Stimulated activated CD8-positive, alpha-beta memory T cell treated with anti-CD3 and anti-CD28 coated beads, Interleukin-15, amount 100 ng/mL, for 24 hours (primary cell): ENCODE results near the gene CAD.
A peak's percentile ranks its signal among the peaks of the same experiment; 100 is the strongest.
"Not testable (repeated sequence)": the region's sequence is repeated elsewhere in the genome, so short reads cannot be mapped to it uniquely, and the experiment has no call there.

ENCODE experiments used
- DNase-seq: peaks from one replicate; pipeline ENCODE4 v3.0.0-alpha.2; 2020; ENCODE audit warnings: low read depth

CAD gene

DNA sequence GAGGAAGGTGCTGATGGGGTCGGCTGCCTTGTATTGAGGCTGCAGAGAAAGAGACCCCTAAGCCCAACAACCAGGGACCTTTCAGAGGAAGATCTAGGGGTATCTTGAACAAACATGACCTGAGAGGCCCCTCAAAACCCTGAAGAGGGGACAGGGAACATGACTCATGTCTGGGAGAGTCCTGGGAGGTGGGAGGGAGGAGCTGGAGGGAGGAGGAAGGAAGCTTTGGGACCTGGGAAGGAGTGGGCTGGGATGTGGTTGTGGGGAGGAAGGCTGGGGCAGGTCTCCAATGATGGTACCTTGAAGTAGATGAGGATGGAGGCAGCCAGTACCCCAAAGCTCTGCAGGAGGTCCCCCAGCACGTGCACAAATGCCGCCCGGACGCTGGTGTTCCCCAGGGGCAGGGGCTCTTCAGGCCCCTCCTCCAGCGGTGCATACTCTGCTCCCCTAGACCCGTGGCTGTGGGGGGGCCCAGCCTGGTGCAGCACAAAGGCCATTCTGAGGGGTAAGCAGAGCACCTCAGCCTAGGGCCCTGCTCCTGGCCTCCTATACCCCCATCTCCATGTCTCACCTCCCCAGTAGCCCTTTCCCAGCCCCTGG lies 39.8 kb downstream of the CAD start:
- no peak for DNase-seq

GRCh38 chr2:27258051-27258450 lies 40.9 kb downstream of the CAD start:
- DNase-seq = no peak

GRCh38 chr2:27261241-27261925 lies 44.2 kb downstream of the CAD start:
- DNase-seq = no peak

- no peak for DNase-seq
These were observed 44.7 kb downstream of the CAD start for GRCh38 chr2:27261926-27262298.

DNA sequence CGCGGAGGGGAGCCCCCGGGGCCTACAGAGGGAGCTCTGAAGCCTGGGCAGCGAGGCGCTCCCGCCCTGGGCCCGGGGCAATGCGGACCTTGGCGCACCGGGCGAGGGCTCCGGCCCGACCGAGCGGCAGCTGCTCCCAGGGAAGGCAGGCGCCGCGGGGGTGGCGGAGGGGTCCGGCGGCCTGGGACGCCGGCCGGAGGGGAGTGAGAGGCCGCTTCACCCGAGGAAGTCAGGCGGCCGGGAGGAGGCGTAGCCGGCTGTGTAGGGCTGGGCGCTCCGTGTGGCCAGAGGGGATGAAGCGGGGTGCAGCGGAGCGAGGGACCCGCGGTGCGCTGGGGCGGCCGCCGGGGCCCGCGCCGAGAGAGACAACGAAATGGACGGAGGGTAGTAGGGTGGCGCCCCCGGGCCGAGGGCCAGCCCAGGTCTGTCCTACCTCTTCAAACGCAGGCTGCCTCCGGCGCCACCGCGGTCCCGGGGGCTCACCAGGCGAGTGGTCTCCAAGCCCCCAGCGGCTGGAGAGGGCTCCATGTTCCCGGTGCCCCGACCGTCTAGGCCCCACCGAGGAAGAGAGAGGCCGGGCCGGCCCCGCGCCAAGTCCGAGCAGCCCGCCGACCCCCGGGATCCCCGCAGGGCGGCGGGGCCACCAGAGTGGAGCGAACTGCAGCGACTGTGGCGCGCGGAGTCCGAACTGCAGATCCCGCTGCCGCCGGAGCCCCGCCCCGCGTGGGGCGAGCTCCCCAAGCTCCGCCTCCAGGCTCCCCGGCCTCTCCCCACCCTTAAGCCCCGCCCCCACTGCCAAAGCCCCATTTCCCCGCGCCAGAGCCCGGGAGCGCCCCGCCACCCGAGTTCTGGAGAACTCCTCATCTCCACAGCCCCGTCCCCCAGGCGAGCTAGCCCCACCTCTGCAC lies 45.5 kb downstream of the CAD start, which contains the start of gene SLC30A3:
SLC30A3 (minus strand) TSS at position 669 of the 908 bp plus-strand sequence; CDS start at position 528, 141 bp downstream.
- DNase-seq = peak; percentile 47

- no peak for DNase-seq
These were observed 46.4 kb downstream of the CAD start for GRCh38 chr2:27263287-27264252.

DNA sequence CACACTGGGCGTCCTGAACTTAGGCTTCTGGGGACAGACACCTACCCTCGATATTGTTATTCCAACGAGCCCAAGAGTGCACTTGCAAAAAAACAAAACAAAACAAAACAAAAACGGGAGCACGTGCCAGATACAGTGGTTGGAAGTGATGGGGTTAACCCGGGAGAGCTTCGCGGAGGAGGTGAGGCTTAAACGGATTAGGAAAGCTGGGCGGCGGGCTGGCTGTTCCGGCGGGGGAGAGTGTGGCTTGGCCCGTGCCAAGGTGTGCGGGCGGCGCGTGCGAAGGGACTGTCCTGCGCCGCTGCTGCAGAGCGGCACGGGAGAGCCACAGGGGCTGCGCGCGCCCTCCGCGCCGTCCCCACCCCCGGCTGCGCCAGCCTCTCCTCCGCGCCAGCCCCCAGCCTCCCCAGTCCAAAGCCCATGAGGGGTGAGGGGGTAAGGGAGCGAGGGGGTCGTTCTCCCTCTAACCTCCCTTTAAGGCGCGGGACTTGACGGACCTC lies 47.1 kb downstream of the CAD start:
- no peak for DNase-seq

- DNase-seq = no peak
These were observed 47.8 kb downstream of the CAD start for GRCh38 chr2:27264753-27265535.

DNA sequence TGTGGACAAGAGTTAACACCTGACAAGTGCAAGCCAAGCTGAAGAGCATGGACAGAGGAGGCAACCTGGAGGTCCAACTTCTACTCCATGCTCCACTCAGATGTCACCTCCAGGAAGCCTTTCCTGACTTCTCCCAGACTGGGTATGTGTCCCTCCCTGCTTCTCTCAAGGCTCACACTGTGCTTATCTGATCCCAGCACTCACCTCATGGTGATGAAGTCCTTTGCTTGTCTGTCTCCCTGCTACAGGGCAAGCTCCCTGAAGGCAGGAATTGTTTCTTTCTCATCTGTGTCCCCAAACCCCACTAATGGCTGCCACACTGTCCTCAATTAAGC lies 48.3 kb downstream of the CAD start:
- DNase-seq = no peak

DNA sequence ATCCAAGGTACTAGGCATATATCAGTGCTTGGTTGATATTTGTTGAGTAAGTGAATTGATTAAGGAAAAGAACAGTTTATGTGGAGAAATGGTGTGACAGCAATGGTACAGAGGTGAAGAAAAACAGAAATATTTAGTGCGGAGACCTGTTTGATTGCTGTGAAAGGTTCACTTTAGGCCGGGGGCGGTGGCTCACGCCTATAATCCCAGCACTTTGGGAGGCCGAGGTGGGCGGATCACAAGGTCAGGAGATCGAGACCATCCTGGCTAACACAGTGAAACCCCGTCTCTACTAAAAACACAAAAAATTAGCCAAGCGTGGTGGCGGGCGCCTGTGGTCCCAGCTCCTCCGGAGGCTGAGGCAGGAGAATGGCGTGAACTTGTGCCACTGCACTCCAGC lies 51.1 kb downstream of the CAD start:
- not testable (repeated sequence) for DNase-seq

- DNase-seq = no peak
These were observed 53.0 kb downstream of the CAD start for GRCh38 chr2:27270131-27270530.

- DNase-seq = no peak
These were observed 53.5 kb downstream of the CAD start for GRCh38 chr2:27270670-27271069.

- DNase-seq = no peak
These were observed 54.6 kb downstream of the CAD start for GRCh38 chr2:27271631-27272340.

DNA sequence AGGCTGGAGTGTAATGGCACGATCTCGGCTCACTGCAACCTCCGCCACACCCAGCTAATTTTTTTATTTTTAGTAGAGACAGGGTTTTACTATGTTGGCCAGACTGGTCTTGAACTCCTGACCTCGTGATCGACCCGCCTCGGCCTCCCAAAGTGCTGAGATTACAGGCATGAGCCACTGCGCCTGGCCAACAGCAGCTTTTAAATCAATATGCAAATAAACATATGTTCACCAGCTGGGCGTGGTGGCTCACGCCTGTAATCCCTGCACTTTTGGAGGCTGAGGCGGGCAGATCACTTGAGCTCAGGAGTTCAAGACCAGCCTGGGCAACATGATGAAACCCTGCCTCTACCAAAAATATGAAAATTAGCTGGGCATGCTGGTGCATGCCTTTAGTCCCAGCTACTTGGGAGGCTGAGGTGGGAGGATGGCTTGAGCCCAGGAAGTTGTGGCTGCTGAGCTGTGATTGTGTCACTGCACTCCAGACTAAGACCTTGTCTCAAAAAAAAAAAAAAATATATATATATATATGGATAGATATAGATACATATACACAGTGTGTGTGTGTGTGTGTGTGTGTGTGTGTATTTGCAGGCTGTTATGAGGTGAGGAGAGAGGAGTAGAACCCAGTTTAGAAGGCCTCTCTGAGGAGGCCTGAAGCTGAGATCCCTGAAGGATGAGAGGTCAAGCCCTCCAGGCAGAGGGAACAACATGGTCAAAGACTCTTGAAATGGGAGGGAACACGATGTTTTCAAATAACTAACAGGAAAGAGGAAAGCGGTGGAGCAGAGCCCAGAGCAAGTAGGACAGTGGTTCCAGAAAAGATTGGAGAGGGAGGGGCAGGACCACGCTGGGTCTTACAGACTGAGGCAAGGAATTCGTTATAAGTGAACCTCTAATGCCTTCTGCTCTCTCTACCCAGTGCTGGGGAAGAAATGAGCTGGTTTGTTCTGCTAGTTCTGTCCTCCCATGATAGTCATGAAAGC lies 55.7 kb downstream of the CAD start:
- not testable (repeated sequence) for DNase-seq

DNA sequence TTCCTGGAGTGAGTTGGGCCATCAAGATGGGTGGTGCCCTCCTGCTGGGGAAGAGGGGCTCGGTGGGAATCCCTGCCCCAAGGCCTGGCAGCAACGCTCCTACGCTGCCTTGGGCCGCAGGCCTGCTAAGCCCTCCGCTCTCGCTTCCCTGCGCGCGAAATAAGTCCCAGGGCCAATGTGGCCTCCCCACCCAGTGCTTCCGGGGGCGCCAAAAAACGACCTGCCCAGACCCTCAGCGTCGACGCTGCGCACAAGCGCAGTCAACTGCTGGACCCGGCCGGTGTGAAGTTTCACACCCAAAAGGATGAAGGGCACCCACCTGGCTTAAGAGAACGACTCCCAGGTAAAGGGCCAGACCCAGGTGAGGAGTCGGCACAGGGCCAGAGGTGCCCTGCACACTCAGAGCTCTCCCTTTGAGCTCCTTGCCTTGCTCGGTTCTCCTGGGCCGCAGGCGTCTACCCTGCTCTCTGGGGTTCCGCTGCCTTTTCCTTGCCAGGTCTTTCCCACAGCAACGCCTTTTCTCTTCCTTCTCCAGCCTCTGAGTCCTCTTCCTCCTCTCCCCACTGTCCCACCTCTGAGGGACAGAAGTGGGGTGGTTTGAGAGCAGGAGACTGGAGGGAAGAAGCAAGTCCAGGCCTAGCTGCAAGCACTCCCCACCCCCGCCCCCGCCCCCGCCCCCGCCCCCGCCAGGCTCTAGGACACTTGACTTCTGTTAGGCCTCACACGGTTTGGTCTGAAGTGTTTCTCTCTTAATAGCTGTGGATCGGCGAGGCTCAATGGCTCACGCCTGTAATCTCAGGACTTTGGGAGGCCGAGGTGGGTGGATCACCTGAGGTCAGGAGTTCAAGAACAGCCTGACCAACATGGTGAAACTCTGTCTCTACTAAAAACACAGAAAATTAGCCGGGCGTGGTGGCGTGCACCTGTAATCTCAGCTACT lies 58.3 kb downstream of the CAD start, which contains the start of gene DNAJC5G:
DNAJC5G (plus strand) TSS at position 223 of the 940 bp plus-strand sequence. CDS start 1,296 bp downstream, outside the sequence.
- no peak for DNase-seq

- no peak for DNase-seq
These were observed 60.8 kb downstream of the CAD start for GRCh38 chr2:27278010-27278409.

DNA sequence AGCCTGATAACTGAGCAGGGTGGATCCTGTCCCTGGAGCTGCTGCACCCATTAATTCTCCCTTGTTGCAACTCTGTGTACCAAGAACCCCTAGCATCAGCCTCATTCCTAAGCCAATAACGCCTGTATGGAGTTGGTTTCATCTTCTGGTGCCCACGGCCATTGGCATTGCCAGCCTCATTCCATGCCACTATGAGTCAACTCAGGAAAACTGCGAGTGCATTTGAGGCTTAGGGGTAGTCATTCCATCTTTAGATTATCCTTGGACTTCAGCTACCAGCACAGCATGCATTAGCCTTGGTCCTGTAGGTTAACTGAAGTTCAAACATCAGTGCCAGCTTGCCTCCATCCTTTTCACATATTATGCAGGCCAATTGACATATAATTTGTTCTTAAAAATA lies 63.7 kb downstream of the CAD start:
- no peak for DNase-seq

- no peak for DNase-seq
These were observed 64.3 kb downstream of the CAD start for GRCh38 chr2:27281442-27281841.
